ENCODE results near the gene B9D1. TPM values are rescaled to one million over a fixed set of nuclear protein-coding genes. Genes with fewer than 3 reads are reported as not detected.

The B9D1 gene
- total and polyA plus RNA-seq, 2 of the 13 experiments (the other 11 are each of a cell fraction or from before 2014, with no cell fraction given), result 27.7 to 31.1 TPM

DNA sequence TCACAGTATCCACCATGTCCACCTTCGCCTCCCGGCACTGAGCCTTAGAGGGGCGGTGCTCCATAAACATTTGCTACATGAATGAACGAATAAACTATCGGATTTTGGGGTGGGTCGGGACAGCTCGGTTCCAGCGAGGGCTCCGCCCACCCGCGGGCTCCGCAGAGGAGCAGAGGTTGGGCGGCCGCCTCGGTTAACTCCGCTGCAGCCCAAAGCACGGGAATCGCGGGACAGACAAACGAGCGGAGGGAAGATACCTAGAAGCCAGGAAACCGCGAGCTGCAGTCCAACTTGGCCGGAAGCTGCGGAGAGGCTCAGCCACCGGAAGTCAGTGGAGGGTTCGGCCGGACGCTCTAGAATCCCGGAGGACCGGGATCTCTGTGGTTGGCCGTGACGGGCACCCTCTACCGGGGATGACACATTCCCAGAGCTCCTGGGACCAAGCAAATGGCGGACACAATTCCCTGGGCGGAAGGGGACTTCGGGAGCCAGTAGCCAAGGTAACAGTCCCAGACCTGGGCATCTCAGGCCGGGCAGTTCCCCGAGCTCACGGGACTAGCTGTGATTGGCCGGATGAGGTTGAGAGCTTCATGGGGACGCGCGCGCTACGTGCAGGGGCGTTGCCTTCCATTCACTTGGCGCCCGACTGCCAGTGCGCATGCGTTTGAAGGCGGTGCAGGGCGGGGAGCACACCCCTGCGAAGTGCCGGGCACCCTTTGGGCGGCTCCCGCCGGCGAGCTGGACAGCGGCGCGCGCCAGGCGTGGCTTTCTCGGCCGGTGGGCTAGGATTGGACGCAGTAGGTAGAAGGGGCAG, 15.3 kb upstream of the B9D1 start (continued):
- no peak for TF ChIP-seq NPAS2 (CRISPR knock-in tag; IDR thresholded peaks at IDR 0.05; ENCODE audit: borderline replicate concordance)
- TF ChIP-seq, protein P1, sequence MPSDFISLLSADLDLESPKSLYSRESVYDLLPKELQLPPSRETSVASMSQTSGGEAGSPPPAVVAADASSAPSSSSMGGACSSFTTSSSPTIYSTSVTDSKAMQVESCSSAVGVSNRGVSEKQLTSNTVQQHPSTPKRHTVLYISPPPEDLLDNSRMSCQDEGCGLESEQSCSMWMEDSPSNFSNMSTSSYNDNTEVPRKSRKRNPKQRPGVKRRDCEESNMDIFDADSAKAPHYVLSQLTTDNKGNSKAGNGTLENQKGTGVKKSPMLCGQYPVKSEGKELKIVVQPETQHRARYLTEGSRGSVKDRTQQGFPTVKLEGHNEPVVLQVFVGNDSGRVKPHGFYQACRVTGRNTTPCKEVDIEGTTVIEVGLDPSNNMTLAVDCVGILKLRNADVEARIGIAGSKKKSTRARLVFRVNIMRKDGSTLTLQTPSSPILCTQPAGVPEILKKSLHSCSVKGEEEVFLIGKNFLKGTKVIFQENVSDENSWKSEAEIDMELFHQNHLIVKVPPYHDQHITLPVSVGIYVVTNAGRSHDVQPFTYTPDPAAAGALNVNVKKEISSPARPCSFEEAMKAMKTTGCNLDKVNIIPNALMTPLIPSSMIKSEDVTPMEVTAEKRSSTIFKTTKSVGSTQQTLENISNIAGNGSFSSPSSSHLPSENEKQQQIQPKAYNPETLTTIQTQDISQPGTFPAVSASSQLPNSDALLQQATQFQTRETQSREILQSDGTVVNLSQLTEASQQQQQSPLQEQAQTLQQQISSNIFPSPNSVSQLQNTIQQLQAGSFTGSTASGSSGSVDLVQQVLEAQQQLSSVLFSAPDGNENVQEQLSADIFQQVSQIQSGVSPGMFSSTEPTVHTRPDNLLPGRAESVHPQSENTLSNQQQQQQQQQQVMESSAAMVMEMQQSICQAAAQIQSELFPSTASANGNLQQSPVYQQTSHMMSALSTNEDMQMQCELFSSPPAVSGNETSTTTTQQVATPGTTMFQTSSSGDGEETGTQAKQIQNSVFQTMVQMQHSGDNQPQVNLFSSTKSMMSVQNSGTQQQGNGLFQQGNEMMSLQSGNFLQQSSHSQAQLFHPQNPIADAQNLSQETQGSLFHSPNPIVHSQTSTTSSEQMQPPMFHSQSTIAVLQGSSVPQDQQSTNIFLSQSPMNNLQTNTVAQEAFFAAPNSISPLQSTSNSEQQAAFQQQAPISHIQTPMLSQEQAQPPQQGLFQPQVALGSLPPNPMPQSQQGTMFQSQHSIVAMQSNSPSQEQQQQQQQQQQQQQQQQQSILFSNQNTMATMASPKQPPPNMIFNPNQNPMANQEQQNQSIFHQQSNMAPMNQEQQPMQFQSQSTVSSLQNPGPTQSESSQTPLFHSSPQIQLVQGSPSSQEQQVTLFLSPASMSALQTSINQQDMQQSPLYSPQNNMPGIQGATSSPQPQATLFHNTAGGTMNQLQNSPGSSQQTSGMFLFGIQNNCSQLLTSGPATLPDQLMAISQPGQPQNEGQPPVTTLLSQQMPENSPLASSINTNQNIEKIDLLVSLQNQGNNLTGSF (CRISPR knock-in tag; IDR thresholded peaks at IDR 0.05), result peak; percentile 60; the same call in 1 of the 2 replicates
- no peak for TF ChIP-seq ZMYM2 (CRISPR knock-in tag; IDR thresholded peaks at IDR 0.05)
- TF ChIP-seq, protein P2, sequence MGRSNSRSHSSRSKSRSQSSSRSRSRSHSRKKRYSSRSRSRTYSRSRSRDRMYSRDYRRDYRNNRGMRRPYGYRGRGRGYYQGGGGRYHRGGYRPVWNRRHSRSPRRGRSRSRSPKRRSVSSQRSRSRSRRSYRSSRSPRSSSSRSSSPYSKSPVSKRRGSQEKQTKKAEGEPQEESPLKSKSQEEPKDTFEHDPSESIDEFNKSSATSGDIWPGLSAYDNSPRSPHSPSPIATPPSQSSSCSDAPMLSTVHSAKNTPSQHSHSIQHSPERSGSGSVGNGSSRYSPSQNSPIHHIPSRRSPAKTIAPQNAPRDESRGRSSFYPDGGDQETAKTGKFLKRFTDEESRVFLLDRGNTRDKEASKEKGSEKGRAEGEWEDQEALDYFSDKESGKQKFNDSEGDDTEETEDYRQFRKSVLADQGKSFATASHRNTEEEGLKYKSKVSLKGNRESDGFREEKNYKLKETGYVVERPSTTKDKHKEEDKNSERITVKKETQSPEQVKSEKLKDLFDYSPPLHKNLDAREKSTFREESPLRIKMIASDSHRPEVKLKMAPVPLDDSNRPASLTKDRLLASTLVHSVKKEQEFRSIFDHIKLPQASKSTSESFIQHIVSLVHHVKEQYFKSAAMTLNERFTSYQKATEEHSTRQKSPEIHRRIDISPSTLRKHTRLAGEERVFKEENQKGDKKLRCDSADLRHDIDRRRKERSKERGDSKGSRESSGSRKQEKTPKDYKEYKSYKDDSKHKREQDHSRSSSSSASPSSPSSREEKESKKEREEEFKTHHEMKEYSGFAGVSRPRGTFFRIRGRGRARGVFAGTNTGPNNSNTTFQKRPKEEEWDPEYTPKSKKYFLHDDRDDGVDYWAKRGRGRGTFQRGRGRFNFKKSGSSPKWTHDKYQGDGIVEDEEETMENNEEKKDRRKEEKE (IDR thresholded peaks at IDR 0.05), result no peak
- TF ChIP-seq ZNF563 (CRISPR knock-in tag; IDR thresholded peaks at IDR 0.05), result peak; percentile 80; the same call in 1 of the 2 replicates
- TF ChIP-seq HOXA9 (CRISPR knock-in tag; IDR thresholded peaks at IDR 0.05; ENCODE audit: borderline replicate concordance), result no peak
- TF ChIP-seq GTF2F1 (IDR thresholded peaks at IDR 0.05; ENCODE audit: low read length), result no peak
- TF ChIP-seq TEAD3 (CRISPR knock-in tag; optimal IDR thresholded peaks at IDR 0.05; ENCODE audit: borderline replicate concordance), result peak; percentile 33
- TF ChIP-seq KMT2A (CRISPR knock-in tag; IDR thresholded peaks at IDR 0.05), result peak; percentile 75; the same call in 1 of the 2 replicates
- no peak for TF ChIP-seq ZNF850 (CRISPR knock-in tag; conservative IDR thresholded peaks at IDR 0.05)
- TF ChIP-seq, protein P3, sequence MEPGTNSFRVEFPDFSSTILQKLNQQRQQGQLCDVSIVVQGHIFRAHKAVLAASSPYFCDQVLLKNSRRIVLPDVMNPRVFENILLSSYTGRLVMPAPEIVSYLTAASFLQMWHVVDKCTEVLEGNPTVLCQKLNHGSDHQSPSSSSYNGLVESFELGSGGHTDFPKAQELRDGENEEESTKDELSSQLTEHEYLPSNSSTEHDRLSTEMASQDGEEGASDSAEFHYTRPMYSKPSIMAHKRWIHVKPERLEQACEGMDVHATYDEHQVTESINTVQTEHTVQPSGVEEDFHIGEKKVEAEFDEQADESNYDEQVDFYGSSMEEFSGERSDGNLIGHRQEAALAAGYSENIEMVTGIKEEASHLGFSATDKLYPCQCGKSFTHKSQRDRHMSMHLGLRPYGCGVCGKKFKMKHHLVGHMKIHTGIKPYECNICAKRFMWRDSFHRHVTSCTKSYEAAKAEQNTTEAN (CRISPR knock-in tag; conservative IDR thresholded peaks at IDR 0.05), result no peak
- no peak for TF ChIP-seq MZF1 (CRISPR knock-in tag; IDR thresholded peaks at IDR 0.05; ENCODE audit: borderline replicate concordance)
- 0 out of 2 replicates have a peak, but pooled peaks have one; percentile 38 for TF ChIP-seq ZFP36L1 (CRISPR knock-in tag; IDR thresholded peaks at IDR 0.05)
- TF ChIP-seq, protein P4, sequence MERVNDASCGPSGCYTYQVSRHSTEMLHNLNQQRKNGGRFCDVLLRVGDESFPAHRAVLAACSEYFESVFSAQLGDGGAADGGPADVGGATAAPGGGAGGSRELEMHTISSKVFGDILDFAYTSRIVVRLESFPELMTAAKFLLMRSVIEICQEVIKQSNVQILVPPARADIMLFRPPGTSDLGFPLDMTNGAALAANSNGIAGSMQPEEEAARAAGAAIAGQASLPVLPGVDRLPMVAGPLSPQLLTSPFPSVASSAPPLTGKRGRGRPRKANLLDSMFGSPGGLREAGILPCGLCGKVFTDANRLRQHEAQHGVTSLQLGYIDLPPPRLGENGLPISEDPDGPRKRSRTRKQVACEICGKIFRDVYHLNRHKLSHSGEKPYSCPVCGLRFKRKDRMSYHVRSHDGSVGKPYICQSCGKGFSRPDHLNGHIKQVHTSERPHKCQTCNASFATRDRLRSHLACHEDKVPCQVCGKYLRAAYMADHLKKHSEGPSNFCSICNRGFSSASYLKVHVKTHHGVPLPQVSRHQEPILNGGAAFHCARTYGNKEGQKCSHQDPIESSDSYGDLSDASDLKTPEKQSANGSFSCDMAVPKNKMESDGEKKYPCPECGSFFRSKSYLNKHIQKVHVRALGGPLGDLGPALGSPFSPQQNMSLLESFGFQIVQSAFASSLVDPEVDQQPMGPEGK (CRISPR knock-in tag; IDR thresholded peaks at IDR 0.05), result peak; percentile 48; the same call in 1 of the 2 replicates
- TF ChIP-seq DR1 (CRISPR knock-in tag; IDR thresholded peaks at IDR 0.05), result peak; percentile 63; the same call in 1 of the 2 replicates
